Activated CD8-positive, alpha-beta memory T cell treated with anti-CD3 and anti-CD28 coated beads, Interleukin-2, amount 50 U/mL, for 24 hours (primary cell): ENCODE measurements around the gene STK16.

Experiments used
- DNase-seq: peaks from one replicate; pipeline ENCODE4 v3.0.0-alpha.2; 2020; ENCODE audit errors: extremely low read depth

The STK16 gene

GRCh38 chr2:219289195-219289536 is 43.9 kb downstream of the STK16 start:
- no peak for DNase-seq

GRCh38 chr2:219289537-219290361 is 44.5 kb downstream of the STK16 start:
- no peak for DNase-seq

GRCh38 chr2:219290381-219291171 is 45.3 kb downstream of the STK16 start:
- DNase-seq = no peak

- no peak for DNase-seq
Measured at GRCh38 chr2:219291394-219291793, 46.1 kb downstream of the STK16 start.

GRCh38 chr2:219291910-219292490 is 46.7 kb downstream of the STK16 start:
- DNase-seq = no peak

- no peak for DNase-seq
Measured at GRCh38 chr2:219292616-219293015, 47.3 kb downstream of the STK16 start.

GRCh38 chr2:219293736-219294231 is 48.5 kb downstream of the STK16 start:
- DNase-seq = no peak

- peak; percentile 65 for DNase-seq
Measured at GRCh38 chr2:219294356-219295351, 49.4 kb downstream of the STK16 start.

- DNase-seq = no peak
Measured at GRCh38 chr2:219296142-219296541, 50.9 kb downstream of the STK16 start.

- DNase-seq = no peak
Measured at GRCh38 chr2:219296631-219297391, 51.5 kb downstream of the STK16 start.

- DNase-seq = no peak
Measured at GRCh38 chr2:219297766-219298456, 52.6 kb downstream of the STK16 start.

- DNase-seq = peak; percentile 79
Measured at GRCh38 chr2:219298759-219299371, 53.6 kb downstream of the STK16 start.

- DNase-seq = no peak
Measured at GRCh38 chr2:219299372-219299760, 54.1 kb downstream of the STK16 start.
